Middle frontal gyrus (tissue), 1 donor: Measurements from ENCODE around the gene PHC2.

Source experiments
- DNase-seq: peaks from one replicate; pipeline ENCODE4 v3.0.0-alpha.2; 2015; ENCODE audit warnings: low spot score; ENCODE audit errors: extremely low spot score

The PHC2 gene

DNA sequence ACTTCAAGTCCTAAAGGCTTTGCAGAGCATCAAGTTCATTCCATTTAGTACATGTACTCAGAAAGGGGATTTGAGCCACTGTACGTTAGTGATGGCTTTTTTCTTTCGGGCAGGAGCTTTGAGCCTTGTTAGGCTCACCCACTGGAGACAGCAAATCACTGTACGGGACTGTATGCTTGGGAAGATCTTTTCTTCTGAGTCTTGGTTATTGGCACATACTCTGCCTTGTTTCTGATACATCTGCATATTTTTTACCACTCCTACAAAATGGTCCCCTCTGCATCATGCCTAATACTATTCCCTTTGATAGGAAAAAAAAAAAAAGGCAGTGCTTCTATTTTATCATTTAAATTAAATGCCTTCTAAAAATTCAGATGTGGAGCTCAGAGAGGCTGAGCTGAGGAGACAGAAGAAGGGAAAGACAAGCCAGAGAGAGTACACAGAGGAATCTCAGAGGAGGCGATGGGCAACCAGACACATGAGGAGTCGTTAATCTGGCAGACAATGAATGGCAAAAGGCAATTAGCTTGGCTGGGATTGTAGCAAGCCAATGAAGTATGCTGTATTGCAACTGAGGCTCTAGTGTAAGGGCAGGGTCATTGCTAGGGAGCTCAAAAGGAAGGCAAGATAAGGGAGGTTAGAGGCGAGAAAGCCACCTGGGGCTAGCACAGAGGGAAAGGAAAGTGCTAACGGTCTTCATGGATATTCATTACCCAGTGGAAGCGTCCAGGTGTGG is 39.4 kb downstream of the PHC2 start:
- no peak for DNase-seq

DNA sequence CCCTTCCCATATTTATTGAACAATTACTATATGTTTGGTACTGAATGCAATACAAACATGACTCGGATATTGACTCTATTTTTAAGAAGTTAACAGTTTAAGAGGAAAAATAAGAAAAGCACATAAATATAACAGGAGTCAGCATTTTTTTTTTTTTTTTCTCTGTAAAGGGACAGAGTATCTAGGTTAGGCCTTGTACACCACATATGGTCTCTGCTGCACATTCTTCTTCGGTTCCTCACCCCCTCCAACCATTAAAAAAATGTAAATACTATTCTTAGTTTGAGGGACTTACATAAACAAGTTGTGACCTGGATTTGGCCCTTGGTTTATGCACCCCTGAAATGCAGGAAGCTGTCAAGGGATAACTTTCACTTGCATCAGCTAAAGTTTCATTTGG is 40.4 kb downstream of the PHC2 start:
- no peak for DNase-seq

DNA sequence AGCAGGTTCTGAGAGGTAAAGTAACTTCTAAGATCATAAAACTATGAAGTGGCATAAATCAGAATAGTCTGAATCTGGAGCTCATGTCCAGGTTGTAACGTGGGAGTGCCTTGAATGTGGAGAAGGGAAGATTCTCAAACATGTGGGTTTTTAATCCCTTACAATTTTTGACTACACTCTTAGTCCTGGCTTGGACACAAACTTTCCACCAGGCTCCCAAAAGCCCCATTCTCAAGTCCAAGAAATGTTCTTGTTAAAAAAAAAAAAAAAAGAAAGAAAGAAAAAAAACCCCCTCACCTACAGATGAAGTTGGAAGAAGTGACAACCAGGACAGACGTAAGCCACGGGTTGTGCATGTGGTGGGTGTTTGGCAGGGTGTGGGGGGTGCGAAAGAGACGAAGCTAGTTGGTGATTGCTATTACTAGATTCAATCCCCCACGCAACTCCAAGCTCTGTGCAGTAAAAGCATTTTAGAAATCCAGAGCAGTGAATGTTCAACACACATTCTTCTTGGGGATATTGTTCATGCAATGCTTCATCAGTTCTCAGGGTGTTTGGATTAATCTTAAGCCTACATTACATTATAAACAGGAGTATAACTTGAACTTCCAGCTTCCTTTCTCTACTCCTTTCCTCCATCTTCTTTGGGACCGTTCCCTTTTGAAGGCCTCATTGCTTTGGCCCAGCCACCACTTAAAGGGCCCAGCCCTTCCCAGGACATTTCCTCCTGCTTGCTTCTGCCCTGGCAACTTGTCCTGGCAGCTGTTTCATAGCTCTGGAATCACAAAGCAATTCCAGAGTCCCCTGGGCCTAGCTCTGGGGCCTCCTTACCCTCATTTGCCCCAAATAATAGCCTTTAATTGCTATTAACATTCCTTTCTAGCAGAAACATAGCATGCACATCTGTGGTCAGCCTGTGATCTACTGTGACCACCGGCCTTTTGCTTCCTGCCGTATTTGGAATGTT is 41.8 kb downstream of the PHC2 start:
- no peak for DNase-seq

DNA sequence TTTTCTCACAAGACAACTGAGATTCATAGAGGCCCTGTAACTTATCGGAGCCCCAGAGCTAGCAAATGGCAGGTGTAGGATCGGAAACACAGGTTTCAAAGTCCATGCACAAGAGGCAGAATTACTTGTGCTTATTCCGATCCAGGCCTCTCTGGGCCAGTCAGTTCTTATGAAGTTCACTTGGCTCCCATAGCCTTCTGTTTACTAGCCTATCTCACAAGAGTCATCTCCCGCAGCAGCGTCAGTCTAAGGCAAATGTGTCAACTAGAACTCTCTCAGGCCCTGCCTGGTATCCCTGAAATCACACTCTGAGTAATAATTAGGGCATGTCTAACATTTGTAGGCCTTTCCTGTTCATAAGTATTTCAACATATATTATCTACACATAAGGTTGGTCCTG is 43.3 kb downstream of the PHC2 start:
- no peak for DNase-seq

DNA sequence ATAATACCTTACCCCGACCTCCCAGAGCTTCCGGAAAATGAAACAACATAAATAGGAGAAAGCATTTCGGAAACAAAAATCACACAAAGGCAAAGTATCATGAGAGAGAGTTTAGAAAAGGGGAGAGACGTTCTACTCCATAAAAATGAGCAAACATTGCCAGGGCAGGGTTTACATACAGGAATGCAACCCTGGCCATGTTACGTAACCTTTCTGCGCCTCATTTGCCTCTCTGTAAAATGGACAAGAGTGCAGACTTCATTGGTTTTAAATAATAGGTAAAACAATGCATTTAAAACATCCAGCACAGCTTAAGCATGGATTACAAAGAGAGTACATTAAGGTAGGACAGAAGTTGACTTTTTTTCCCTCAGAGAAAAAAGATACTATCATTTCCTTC is 45.6 kb downstream of the PHC2 start:
- no peak for DNase-seq

DNA sequence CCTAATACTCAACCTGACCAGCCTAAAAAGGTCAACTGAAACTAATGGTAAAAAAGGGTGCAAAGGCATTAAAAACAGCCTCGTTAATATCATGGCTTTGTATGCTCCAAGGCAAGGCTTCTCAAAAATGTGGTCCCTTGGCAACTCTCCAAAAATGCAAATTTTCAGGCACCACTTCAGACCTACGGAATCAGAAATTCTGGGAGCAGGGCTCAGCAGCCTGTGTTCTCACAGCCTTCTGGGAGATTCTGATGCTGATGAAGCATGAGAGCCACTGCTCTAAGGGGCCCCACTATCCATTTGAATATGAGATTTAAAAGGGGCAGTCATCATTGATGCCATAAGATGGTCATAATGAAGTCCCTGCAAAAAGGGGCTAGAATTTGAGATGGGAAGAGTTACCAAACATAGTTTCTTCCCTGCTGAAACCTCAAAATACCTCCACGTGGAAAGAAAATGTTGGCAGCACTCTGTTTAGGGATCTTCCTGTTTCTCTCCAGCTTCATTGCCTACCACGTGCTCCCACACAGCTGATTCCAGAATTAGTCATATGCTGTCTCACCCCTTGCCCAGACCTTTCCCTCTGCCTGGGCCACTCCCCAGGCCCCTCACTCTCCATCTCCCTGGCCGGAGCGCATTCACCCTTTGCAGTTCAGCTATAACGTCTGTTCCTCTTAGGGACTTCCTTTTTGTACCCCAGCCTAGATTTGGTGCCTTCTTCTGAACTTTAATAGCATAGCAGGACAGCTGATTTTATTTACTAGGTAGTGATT is 46.7 kb downstream of the PHC2 start:
- no peak for DNase-seq

DNA sequence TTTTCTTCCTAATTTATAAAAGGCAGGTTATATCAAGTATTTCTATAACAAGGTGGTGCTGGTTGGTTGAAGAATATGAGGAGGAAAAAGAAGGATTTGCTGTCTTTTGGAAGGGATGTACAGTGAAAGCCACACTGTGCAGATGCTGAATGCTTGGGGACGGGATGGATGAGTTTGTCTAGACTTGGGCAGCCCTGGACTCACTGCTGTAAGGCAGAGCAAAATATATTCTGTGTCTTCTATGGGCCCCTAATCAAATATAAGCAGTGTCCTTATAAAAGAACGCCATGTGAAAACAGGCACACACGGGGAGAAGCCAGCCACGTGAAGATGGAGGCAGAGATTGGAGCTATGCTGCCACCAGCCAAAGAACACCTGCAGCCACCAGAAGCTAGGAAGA is 47.4 kb downstream of the PHC2 start:
- no peak for DNase-seq

DNA sequence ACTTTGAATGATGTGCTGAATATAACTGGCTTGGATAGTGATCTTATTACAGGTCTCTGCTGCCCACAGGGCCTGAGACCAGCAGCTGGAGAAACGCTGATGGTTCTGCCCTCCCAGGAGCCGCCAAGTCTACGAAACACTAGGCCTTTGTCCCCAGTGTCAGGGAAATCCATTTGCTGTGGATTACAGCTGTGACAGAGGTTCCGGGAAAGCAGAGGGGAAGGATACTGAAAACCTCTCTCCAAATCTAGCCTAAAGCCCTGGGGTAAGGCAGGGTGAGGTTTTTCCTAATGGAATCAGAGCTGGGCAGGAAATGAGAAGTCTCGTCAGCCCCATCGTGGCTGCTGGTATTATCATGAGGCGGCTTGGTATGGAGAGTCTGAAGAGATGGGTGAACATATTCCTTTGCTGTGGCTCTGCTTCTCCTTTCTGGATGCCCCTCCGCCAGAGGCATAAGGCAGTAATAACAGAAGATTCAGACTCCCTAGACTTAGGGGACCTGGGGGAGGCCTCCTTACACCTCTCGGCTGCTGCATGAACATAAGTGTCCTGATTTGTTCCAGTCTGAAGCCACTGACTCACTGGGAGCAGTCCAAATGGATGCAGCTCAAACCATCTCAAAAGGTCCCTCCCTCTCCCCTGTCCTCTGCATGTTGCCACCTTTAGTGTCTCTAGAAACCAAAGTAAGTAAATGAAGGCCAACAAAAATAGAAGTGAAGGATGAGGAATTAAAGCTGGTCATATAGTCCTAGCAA is 48.1 kb downstream of the PHC2 start:
- DNase-seq, result no peak

DNA sequence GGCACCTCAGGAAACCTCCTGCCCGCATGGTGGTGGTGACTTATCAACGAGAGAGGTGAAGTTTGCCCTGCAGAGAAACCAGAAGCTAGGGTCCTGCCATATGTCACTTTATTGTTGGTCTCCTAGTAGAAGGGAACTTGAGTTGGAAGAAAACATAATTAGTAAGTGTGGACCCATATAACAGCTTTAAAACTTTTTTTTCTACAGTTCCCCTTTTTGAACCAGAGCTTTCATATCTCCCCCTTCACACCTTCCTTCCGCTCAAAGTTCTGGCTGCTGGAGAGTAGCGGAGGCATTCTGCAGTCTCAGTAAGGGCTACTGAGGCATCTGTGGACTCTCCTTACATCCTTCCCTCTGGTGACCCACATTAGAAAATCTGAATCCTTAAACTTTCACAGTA is 48.9 kb downstream of the PHC2 start:
- no peak for DNase-seq

DNA sequence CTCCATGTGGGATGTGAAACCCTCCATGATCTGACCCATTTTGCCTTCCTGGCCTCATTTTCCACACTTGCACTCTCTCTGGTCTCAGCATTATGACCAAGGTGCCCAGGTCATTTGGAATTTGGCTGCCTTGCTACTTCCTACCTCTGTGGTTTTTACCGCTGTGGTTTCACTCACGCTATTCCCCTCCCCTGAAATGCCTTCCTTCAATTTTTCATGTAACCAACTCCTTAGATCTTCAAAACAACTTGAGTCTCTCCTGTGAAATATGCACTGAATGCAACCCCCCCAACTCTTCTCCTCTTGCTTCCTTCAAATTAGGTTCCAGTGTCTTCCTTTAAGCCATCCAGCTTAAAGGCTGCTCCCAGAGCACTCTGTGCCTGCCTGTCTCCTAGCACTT is 50.1 kb downstream of the PHC2 start:
- DNase-seq, result no peak

DNA sequence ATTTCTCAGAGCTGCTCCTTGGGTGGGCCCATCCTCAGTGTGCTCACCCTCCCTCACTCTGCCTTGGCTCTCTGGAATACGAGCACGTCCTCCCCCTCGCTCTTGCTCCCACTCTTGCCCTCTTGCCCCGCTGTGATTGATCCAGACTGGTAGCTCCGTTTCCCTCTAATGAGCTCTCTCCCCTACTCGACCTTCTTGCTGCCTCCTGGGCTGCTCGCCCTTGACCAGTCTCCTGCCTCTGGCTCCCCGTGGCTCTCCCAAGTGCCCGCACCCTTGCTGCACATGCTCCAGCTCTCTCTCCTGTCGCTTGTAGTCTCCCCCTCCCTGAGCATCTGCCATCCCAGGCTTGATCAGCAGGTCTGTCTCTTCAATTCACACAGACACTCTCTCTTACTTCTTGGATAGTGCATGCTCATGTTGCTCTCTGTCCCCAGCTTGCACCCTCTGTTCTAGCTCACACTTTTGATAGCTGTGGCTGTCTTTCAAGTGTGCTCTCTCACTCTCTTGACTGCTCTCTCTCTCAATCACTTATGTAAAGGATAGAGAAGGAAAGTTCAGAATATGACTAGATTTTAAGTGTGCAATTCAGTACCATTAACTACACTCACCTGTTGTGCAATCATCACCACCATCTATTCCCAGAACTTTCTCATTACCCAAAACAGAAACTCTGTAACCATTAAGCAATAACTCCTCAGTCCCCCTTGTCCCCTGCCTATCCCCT is 51.1 kb downstream of the PHC2 start:
- DNase-seq, result no peak

DNA sequence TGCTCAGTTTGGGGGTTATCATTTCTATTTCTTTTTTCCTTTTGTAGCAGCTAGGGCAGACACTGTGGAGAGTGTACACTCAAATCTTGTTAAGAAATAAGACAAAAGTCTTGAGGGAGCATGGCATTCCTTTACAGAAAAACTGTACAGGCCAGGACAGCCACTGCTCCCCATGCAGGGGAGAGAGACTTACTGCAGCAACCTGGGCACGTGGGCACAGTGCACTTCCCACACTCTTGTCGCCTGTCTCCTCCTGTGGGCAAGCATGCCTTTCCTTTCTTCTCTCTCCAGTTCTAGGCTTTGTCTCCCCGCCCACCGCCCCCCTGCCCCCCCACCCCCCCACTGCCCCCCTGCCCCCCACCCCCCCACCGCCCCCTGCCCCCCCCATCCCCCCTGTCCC is 51.9 kb downstream of the PHC2 start:
- DNase-seq, result no peak

DNA sequence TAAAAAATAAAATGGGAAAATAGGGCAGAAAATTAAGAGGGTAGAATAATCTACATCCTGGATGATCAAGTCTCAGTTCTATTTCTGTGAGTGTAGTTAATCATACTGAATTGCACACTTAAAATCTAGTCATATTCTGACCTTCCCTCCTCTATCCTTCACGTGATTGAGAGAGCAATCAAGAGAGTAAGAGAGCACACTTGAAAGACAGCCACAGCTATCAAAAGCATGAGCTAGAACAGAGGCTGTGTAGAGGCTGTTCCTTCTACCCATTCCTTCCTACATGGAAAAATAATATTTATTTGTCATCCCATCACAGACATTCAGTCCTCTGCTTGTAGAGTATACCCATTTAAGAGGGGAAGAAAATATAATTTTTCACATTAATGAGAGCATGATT is 52.4 kb downstream of the PHC2 start:
- no peak for DNase-seq

DNA sequence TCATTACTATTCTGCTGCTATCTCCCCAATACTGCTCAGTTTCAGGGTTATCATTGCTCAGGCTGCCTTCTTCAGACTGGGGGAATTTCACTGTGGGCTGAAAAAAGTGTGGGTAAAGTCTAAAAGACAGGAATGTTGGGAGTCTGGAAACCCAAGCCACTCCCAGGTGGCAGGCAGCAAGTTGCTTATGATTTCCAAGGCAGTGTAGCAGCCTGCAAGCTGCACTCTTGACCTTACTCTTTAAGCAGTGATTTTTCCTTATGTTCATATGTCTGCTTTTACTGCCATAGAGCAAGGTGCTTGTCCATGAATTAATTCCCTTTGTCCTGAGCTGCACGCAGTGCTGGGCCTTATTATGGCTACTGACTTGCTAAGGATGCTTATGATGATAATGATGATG is 53.1 kb downstream of the PHC2 start:
- DNase-seq, result no peak

DNA sequence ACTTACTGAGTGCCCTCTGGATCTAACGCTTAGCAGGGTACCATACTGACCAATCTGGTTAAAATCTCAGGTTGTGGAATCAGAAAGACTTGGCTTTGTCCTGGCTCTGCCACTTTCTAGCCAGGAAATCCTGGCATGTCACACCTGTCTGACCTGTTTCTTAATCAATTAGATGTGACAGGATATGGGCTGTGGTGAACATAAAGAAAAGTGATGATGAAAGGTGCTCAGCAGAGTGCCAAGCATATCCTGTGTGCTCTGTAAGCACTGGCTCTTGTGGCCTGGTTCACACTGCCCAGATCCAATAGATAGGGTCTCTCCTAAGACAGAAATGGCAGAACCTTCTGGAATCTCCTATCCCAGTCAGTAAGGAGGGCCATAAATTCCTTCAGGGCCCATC is 53.9 kb downstream of the PHC2 start:
- DNase-seq, result no peak

DNA sequence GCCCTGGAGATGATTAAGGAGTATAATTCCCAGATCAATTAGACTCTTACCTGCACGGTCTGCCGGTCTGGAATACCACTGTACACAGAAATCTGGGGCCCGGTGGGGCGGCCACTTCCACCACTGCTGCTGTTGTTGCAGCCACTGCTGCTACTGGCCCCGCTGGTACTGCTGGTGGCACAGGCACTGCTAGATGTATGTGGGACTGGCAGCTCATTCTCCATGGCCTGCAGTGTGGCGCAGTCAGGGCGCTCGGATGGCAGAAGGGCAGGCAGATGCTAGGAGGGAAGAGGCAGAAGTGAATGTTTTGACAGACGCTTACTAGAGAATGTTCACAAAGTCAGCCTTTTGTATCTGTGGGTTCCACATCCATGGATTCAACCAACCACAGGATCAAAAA is 55.6 kb downstream of the PHC2 start:
- DNase-seq, result no peak

DNA sequence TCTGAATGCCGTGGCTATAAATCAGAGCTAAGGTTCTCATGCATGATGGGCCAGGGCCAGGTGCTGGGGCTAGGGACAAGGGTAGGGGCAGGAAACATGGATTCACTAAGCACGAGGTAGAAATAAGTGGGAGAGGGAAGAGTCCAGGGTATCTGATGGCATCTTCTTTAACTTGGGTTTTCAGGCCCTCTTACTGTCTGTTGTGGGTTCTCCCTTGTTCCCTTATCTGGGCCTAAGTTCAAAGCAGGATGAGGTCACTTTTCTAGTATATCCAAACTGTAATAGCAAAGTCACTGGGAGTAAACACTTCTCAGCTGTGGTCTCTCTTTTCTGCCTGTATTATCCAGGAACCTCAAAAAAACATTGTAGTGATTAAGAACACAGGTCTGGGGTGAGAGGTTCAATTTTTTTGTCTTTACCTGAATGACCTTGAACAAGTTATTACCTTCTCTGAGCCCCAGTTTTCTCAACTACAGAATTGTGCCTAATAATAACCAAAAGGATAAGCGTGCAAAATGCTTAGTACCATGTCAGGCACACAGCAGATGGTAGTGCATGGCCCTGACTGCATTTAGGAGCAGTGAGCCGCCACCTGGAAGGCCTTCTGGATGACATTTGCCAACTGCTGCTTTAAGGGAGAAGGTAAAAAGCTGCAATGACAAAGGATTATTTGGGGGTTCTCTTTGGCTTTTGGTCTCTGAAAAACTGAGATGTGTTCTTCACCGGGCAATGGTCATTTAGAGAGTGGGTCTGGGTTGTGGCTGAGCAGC is 56.4 kb downstream of the PHC2 start:
- DNase-seq, result no peak

DNA sequence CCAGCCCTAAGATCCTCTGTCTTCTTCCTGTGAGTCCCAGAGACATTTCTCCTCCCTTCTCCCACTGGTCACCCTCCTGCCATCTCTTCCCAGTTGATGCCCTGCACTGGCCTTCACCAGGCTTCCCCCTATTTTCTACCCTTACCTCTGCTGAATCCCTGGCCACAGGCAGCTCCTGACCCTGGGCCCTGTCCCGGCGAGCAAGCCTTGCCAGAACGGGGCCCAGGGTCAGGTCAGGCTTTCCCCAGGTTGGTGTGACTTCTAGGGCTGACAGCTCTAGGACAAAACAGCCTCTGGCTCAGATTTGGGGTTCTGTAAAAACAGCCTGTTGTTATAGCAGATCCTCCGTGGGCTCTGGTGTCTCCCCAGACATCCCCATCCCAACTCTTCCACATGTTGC is 57.3 kb downstream of the PHC2 start:
- no peak for DNase-seq

DNA sequence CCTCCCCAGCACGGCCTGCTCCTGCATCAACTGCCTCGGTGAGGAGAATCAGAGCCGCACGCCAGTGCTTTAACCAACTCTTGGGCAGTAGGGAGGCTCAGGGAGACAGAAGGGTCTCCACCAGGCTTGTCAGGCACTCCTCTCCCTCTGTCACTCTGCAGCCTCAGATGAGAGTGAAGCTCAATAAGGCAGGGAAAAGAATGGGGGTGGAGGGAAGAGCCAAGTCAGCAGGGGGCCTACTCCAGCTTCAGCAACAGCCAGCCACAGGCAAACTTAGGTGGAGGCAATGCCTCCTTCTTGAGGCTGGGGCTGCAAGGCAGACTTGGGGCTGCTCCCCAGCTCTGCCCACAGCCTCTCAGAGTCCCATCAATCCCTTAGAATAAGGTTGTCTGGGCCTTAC is 58.2 kb downstream of the PHC2 start:
- no peak for DNase-seq

DNA sequence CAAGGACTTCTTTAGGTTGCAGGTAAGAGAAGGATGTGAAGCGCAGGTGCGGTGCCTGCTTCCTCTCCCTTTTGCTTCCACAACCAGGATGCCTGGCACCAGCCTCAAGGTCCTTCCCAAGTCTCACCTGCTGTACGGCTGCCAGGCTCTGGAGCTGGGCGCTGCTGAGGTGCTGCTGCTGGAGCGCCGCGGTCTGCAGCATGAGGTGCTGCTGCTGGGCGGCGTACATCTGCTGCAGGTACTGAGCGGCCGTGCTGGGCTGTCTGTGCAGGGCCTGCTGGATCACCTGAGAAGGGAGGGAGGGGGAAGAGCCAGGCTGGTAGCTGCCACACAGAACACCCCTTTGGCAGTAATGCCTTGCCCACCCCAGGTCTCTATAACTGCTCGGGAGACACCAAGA is 58.7 kb downstream of the PHC2 start:
- no peak for DNase-seq
